Astrocyte of the spinal cord (primary cell): ENCODE results near the gene CLTA.

Experiments
- DNase-seq: peaks from one replicate; pipeline ENCODE4 v3.0.0; 2011; ENCODE audit warnings: low read depth, low spot score
- H3K4me3 ChIP-seq: 2 replicates; pipeline ENCODE4 v1.5.1; 2011; ENCODE audit warnings: low read depth, mild to moderate bottlenecking, low read length, moderate library complexity
- in situ Hi-C: cut with HindIII; loops from 2 replicates; pipeline ENCODE4 v1.10.0; 2017; ENCODE audit warnings: low sequenced_read_pairs
- TF ChIP-seq, protein P1 (sequence below): IDR thresholded peaks from 2 replicates; pipeline ENCODE4 v1.5.1; 2012; ENCODE audit warnings: low read depth, mild to moderate bottlenecking, low read length, inconsistent platforms

The CLTA gene

GRCh38 chr9:36144309-36145232 is 46.1 kb upstream of the CLTA start:
- no peak for DNase-seq
- in situ Hi-C loops = no loop called here
- TF ChIP-seq, protein P1, sequence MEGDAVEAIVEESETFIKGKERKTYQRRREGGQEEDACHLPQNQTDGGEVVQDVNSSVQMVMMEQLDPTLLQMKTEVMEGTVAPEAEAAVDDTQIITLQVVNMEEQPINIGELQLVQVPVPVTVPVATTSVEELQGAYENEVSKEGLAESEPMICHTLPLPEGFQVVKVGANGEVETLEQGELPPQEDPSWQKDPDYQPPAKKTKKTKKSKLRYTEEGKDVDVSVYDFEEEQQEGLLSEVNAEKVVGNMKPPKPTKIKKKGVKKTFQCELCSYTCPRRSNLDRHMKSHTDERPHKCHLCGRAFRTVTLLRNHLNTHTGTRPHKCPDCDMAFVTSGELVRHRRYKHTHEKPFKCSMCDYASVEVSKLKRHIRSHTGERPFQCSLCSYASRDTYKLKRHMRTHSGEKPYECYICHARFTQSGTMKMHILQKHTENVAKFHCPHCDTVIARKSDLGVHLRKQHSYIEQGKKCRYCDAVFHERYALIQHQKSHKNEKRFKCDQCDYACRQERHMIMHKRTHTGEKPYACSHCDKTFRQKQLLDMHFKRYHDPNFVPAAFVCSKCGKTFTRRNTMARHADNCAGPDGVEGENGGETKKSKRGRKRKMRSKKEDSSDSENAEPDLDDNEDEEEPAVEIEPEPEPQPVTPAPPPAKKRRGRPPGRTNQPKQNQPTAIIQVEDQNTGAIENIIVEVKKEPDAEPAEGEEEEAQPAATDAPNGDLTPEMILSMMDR = no peak
- no peak overlapping the region for H3K4me3 ChIP-seq

DNA sequence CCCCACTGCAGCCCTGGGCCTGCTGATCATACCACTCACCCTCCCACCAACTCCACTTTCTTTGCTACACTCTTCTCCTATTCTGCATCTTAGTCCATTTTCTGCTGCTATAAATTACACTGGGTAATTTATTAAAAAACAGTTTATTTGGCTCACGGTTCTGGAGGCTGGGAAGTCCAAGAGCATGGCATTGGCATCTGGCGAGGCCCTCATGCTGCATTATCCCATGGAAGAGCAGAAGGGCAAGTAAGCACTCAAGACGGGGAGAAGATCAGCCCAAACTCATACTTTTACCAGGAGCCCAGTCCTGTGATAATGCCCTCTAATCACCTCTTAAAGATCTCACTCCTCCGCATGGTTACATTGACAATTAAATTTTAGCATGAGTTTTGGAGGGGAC is 44.8 kb upstream of the CLTA start:
- no peak overlapping the region for H3K4me3 ChIP-seq
- TF ChIP-seq, protein P1 = no peak
- no peak for DNase-seq
- in situ Hi-C loops = no loop called here

DNA sequence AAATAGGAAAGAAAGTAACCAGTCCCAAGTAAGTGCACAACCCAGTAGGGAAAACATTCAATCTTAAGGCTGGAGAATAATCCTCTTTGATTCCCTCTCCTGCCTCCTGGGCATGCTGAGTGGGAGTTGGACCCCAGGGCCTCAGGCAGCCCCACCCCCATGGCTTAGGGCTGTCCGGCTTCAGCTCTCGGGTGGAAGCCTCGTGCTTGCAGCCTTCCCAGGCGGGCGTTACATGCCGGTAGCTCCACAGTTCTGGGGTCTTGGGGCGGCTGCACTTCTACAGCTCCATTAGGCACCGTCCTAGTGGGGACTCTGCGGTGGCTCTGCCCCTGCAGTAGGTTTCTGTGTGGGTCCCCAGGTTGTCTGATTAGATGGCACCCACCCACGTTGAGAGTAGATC is 44.1 kb upstream of the CLTA start:
- in situ Hi-C loops = no loop called here
- H3K4me3 ChIP-seq = no peak overlapping the region
- DNase-seq = no peak
- TF ChIP-seq, protein P1 = no peak

- in situ Hi-C loops = no loop called here
- TF ChIP-seq, protein P1 = no peak
- no peak overlapping the region for H3K4me3 ChIP-seq
- no peak for DNase-seq
Observed at GRCh38 chr9:36147441-36148175, 43.1 kb upstream of the CLTA start.

DNA sequence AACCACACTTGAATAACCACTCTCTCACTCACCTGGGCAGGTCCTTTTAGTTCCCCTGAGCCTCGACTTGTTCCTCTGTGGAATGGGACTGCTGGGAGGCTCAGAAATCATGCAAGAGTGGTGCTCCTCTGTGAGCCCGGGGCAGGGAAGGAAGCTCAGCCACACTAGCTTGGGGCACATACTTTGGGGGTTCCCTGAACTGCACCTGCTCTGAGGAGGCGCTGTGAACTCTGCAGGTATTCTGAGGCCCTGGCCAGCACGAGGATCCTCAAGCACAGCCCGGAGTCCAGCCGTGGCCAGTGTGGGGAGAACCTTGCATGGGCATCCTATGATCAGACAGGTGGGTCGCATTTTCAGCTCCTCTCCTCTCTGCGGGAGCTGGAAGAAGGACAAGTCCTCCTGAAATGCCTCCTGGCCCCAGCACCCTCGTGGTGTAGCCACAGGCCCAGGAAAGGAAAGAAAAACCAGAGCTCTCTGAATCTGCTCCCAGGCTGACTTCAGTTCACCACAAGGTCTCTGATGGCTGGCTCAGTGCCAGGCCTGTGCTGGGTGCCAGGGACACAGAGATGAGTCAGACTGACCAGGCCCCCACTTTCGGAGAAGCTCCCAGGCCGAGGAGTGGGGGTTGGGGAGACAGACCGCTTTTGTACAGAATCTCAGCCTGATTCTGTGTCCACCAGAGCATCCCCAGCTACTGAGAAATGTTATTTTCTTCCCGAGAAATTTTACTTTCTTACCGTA is 42.2 kb upstream of the CLTA start:
- TF ChIP-seq, protein P1 = no peak
- in situ Hi-C loops = no loop called here
- DNase-seq = peak; percentile 99
- no peak overlapping the region for H3K4me3 ChIP-seq

DNA sequence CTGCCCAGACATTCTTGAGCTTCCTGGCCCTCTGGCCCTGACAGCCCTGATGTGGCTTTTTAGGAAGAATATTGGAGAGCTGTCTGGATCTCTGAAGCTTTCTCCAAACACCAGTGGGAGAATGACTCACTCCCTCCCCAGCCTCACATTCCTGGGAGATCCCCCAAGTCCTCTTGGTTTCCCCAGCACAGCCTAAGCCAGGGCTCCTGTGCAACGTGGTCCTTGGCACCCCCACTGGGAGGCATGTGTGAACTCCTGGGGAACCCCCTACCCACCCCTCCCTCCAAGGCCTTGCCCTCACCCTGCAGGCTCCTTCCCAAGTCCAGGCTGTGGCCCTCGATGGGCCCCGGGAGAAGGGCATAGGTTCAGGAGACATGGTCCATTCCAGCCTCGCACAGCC is 41.5 kb upstream of the CLTA start:
- in situ Hi-C loops = no loop called here
- DNase-seq = peak; percentile 80
- H3K4me3 ChIP-seq = no peak overlapping the region
- TF ChIP-seq, protein P1 = no peak
